Osteocyte (in vitro differentiated cells): ENCODE results near the gene SCAI. TPM values are rescaled to one million over a fixed set of nuclear protein-coding genes. Genes with fewer than 3 reads are reported as not detected.
A peak's percentile ranks its signal among the peaks of the same experiment; 100 is the strongest.
"Not testable (repeated sequence)": the region's sequence is repeated elsewhere in the genome, so short reads cannot be mapped to it uniquely, and the experiment has no call there.

Experiments
- DNase-seq: peaks from one replicate; pipeline ENCODE4 v3.0.0; 2021; ENCODE audit warnings: mixed read lengths; ENCODE audit not compliant: unreplicated experiment; ENCODE audit errors: extremely low spot score
- H3K27ac Mint-ChIP-seq: one replicate; pipeline ENCODE4 v1.8.0; 2021; ENCODE audit warnings: mild to moderate bottlenecking, mixed read lengths; ENCODE audit not compliant: unreplicated experiment
- H3K27me3 Mint-ChIP-seq: one replicate; pipeline ENCODE4 v1.8.0; 2021; ENCODE audit warnings: mixed read lengths; ENCODE audit not compliant: unreplicated experiment
- H3K36me3 Mint-ChIP-seq: one replicate; pipeline ENCODE4 v1.8.0; 2021; ENCODE audit warnings: mixed read lengths; ENCODE audit not compliant: unreplicated experiment
- H3K4me1 Mint-ChIP-seq: one replicate; pipeline ENCODE4 v1.8.0; 2021; ENCODE audit warnings: mixed read lengths; ENCODE audit not compliant: unreplicated experiment
- H3K4me3 Mint-ChIP-seq: one replicate; pipeline ENCODE4 v1.8.0; 2021; ENCODE audit warnings: mild to moderate bottlenecking, moderate library complexity, mixed read lengths; ENCODE audit not compliant: unreplicated experiment
- H3K9me3 Mint-ChIP-seq: one replicate; pipeline ENCODE4 v1.8.0; 2021; ENCODE audit warnings: mixed read lengths; ENCODE audit not compliant: unreplicated experiment
- CTCF ChIP-seq: fragments of 200-600 bp; sonication (generic); IDR thresholded peaks from 2 replicates; pipeline ENCODE4 v1.5.0; 2021; ENCODE audit warnings: antibody characterized with exemption, mild to moderate bottlenecking, moderate library complexity
- total RNA-seq: library from RNA; stranded (reverse); gene quantifications from 2 replicates; pipeline ENCODE4 v1.2.1, GENCODE V29; 2021

The SCAI gene
- total RNA-seq, 1 donor from 2014 or later: 8.6 TPM

DNA sequence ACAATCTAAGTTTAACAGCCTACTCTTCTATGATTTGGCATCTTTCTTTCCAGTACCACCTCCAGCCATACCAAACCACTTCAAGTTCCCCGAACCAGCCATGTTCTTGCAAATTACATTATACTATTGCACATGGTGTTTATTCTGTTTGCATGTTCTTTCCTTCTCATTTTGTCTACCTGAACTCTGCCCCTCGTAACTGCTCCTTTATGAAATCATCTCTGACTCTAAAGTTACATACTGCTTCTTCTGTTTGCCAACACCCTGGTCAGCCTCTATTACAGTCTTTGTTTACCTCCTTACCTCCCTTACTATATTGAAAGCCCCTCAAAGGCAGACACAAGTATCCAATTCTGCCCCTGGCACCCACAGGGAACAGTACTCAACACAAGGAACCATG is 40.2 kb upstream of the SCAI start:
- no peak for DNase-seq
- Mint-ChIP-seq H3K9me3 (peaks cover 6% of the 10 kb centered on the region), H3K36me3 (peaks cover 4% of the 10 kb centered on the region), H3K4me1 (peaks cover 34% of the 10 kb centered on the region), H3K4me3 (no peak overlapping the region), H3K27me3 (no peaks in the 10 kb centered on the region), H3K27ac (peak overlapping the region; percentile 43)
- no peak for TF ChIP-seq CTCF

- H3K9me3 Mint-ChIP-seq: peaks cover 6% of the 10 kb centered on the region
- H3K36me3 Mint-ChIP-seq: peaks cover 4% of the 10 kb centered on the region
- H3K4me3 Mint-ChIP-seq: peak overlapping the region; percentile 0
- TF ChIP-seq CTCF: no peak
- H3K4me1 Mint-ChIP-seq: peaks cover 29% of the 10 kb centered on the region
- H3K27me3 Mint-ChIP-seq: no peaks in the 10 kb centered on the region
- peak overlapping the region; percentile 43 for H3K27ac Mint-ChIP-seq
- DNase-seq: no peak
Measured at GRCh38 chr9:125183054-125183453, 39.7 kb upstream of the SCAI start.

GRCh38 chr9:125181756-125182155 is 38.4 kb upstream of the SCAI start:
- H3K36me3 Mint-ChIP-seq, H3K27ac Mint-ChIP-seq, DNase-seq, H3K4me3 Mint-ChIP-seq, H3K27me3 Mint-ChIP-seq, H3K9me3 Mint-ChIP-seq: not testable (repeated sequence)
- peaks cover 19% of the 10 kb centered on the region for H3K4me1 Mint-ChIP-seq

DNA sequence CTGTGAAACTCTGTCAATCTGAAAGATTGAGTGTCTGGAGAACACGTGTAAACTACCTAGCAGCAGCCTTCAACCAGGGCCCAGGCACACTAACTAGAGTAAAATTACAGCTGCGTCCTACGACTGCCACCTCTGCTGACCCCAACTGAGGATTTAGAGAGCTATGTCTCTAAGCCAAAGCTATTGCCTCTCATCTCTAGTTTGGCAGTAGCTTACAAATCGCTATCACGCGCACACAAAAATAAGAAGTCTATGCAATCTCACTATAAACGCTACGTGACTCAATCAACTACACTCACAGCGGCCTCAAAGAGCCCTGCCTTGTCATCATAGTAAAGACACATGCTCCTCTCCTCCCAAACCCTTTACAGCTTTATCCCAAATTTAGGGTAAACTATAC is 37.5 kb upstream of the SCAI start:
- H3K9me3 Mint-ChIP-seq: peaks cover 6% of the 10 kb centered on the region
- H3K4me3 Mint-ChIP-seq: no peak overlapping the region
- DNase-seq: no peak
- H3K27me3 Mint-ChIP-seq: no peaks in the 10 kb centered on the region
- TF ChIP-seq CTCF: no peak
- H3K36me3 Mint-ChIP-seq: peaks cover 3% of the 10 kb centered on the region
- H3K27ac Mint-ChIP-seq: no peak overlapping the region
- peaks cover 22% of the 10 kb centered on the region for H3K4me1 Mint-ChIP-seq

GRCh38 chr9:125179776-125180175 is 36.4 kb upstream of the SCAI start:
- not testable (repeated sequence) for H3K36me3 Mint-ChIP-seq, H3K9me3 Mint-ChIP-seq, H3K27ac Mint-ChIP-seq, DNase-seq, H3K27me3 Mint-ChIP-seq, H3K4me3 Mint-ChIP-seq
- H3K4me1 Mint-ChIP-seq: peaks cover 24% of the 10 kb centered on the region

GRCh38 chr9:125177888-125178287 is 34.6 kb upstream of the SCAI start:
- Mint-ChIP-seq H3K36me3 (peaks cover 3% of the 10 kb centered on the region), H3K27me3 (no peaks in the 10 kb centered on the region), H3K27ac (no peak overlapping the region), H3K4me1 (peaks cover 18% of the 10 kb centered on the region), H3K9me3 (peaks cover 6% of the 10 kb centered on the region), H3K4me3 (no peak overlapping the region)
- no peak for DNase-seq
- TF ChIP-seq CTCF: no peak
